Anterior cingulate cortex (tissue), 58 donors: Measurements from ENCODE around the gene FGF12.

Source experiments
- DNase-seq, 58 donors: peaks; one replicate each; lab custom pipeline; 2025; lab: John Stamatoyannopoulos, UW

Gene FGF12

GRCh38 chr3:192687488-192688152 is 39.7 kb downstream of the FGF12 start:
- no peak for DNase-seq

- no peak for DNase-seq
Observed at GRCh38 chr3:192685801-192686200, 41.5 kb downstream of the FGF12 start.

GRCh38 chr3:192684151-192684550 is 43.2 kb downstream of the FGF12 start:
- DNase-seq = no peak

- DNase-seq = no peak
Observed at GRCh38 chr3:192675958-192676649, 51.2 kb downstream of the FGF12 start.

- DNase-seq = no peak
Observed at GRCh38 chr3:192655628-192656027, 71.7 kb downstream of the FGF12 start.

GRCh38 chr3:192655040-192655439 is 72.3 kb downstream of the FGF12 start:
- DNase-seq = no peak

- no peak for DNase-seq
Observed at GRCh38 chr3:192653862-192654261, 73.5 kb downstream of the FGF12 start.

GRCh38 chr3:192652727-192653126 is 74.6 kb downstream of the FGF12 start:
- DNase-seq = no peak

- DNase-seq = no peak
Observed at GRCh38 chr3:192651836-192652512, 75.4 kb downstream of the FGF12 start.

GRCh38 chr3:192645437-192645836 is 81.9 kb downstream of the FGF12 start:
- DNase-seq = no peak

GRCh38 chr3:192642651-192643050 is 84.7 kb downstream of the FGF12 start:
- DNase-seq = no peak

- DNase-seq = no peak
Observed at GRCh38 chr3:192641919-192642318, 85.4 kb downstream of the FGF12 start.

- no peak for DNase-seq
Observed at GRCh38 chr3:192639987-192640386, 87.4 kb downstream of the FGF12 start.

GRCh38 chr3:192637803-192638202 is 89.5 kb downstream of the FGF12 start:
- no peak for DNase-seq

GRCh38 chr3:192636517-192637444 is 90.6 kb downstream of the FGF12 start:
- no peak for DNase-seq

- no peak for DNase-seq
Observed at GRCh38 chr3:192629429-192629828, 97.9 kb downstream of the FGF12 start.

- DNase-seq = no peak
Observed at GRCh38 chr3:192621909-192622308, 105.4 kb downstream of the FGF12 start.

GRCh38 chr3:192620275-192620674 is 107.1 kb downstream of the FGF12 start:
- DNase-seq = no peak

- no peak for DNase-seq
Observed at GRCh38 chr3:192611411-192611810, 115.9 kb downstream of the FGF12 start.

- peak in 4 of 58 donors; percentile 1 to 17 (median 16) for DNase-seq
Observed at GRCh38 chr3:192608726-192609600, 118.4 kb downstream of the FGF12 start.
